ENCODE data around the gene CCM2.
"Not testable (repeated sequence)": the region's sequence is repeated elsewhere in the genome, so short reads cannot be mapped to it uniquely, and the experiment has no call there.

Gene CCM2

GRCh38 chr7:45106820-45107219, 106.8 kb downstream of the CCM2 start:
- no peak for DNase-seq

DNA sequence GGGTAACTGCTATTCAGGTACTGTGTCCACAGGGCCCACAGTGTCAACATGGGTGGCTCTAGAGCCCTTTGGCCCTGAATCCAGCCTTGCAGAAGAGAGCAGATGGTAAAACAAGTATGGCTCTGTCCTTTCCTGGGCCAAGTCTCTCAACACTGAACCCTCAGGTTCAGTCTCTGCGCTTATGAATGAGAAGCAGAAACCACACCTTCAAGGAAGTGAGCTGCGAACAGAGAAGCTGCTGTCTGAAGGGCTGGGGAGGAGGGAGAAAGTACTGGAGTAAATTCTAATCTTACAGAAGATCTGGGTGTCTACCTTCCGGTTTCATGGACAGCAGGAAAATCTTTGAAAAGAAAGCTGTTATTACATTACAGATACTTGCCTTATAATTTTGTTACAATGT, 107.4 kb downstream of the CCM2 start:
- DNase-seq: no peak

DNA sequence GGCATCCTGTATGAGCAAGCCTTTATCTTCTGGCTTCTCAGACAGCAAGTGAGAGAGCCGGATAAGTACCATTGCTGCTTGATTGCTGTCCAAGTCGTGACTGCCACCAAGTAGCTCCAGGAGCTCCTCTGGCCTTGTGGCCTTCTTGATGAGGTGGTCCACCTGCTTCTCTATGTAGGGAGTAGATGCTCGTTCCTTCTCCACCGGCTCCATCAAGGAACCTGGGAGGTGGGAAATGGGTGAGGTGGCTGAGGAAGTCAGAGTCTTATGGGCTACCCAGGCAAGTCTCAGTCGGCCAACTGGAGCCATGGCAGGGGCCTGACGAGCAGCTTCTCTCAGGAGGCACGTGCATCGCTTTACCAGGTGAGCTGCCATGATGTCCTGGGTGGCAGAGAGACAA, 108.9 kb downstream of the CCM2 start:
- no peak for DNase-seq

- peak; percentile 93 for DNase-seq
Measured at GRCh38 chr7:45111298-45112223, 111.6 kb downstream of the CCM2 start, which contains the start of gene TBRG4. Gene TBRG4, minus strand, starts transcription at chr7:45111697. Its CDS starts 2,460 bp downstream, at chr7:45109237.

DNA sequence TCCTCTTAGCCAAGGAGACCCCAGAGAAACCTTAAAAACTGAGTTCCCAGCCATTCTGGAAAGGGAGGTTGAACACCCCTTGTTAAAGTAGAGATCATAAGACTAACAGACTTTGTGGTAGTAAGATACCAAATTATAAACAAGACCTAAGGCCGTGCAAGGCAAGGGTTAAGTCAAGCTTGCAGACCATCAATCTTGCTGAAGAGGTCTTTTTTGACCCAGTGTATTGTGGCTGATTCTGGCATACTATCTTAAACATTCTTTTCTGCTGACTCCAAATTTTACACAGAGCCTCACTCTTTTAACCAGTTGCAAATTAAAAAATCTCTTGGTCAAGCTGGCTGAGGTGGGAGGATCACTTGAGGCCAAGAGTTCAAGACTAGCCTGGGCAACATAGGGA, 112.6 kb downstream of the CCM2 start:
- peak; percentile 20 for DNase-seq

DNA sequence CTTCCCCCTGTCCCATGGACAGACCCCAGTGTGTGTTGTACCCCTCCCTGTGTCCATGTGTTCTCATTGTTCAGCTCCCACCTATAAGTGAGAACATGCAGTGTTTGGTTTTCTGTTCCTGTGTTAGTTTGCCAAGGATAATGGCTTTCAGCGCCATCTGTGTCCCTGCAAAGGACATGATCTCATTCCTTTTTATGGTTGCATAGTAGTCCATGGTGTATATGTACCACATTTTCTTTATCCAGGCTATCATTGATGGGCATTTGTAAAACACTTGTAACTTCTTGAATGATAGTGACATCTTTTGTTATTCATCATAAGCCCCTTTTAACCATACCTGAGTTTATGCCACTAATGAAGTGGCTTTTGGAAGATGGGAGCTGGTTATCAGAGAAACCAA, 114.3 kb downstream of the CCM2 start:
- not testable (repeated sequence) for DNase-seq

GRCh38 chr7:45114926-45115325, 114.9 kb downstream of the CCM2 start:
- no peak for DNase-seq

GRCh38 chr7:45116048-45116447, 116.0 kb downstream of the CCM2 start:
- no peak for DNase-seq

- no peak for DNase-seq
Measured at GRCh38 chr7:45117582-45117981, 117.6 kb downstream of the CCM2 start.

DNA sequence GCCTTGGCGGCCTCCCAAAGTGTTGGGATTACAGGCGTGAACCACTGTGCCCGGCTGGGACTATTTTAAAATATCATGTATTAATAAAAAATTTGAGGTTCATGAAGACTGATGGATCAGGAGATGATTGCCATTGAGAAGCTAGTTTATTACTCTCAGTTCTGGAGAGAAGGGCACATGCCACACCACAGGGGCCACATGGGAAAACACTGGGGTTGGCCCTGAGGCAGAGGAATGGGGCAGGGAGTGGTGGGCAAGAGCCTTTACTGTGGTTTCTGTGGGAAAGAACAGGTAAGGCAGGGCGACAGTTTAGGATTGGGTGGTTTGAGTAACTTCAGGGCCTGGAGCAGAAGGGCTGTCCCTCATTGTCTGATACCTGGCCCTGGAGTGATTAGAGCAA, 118.3 kb downstream of the CCM2 start:
- no peak for DNase-seq

- DNase-seq: no peak
Measured at GRCh38 chr7:45118889-45119331, 118.9 kb downstream of the CCM2 start.

GRCh38 chr7:45119550-45119949, 119.5 kb downstream of the CCM2 start:
- DNase-seq: no peak

DNA sequence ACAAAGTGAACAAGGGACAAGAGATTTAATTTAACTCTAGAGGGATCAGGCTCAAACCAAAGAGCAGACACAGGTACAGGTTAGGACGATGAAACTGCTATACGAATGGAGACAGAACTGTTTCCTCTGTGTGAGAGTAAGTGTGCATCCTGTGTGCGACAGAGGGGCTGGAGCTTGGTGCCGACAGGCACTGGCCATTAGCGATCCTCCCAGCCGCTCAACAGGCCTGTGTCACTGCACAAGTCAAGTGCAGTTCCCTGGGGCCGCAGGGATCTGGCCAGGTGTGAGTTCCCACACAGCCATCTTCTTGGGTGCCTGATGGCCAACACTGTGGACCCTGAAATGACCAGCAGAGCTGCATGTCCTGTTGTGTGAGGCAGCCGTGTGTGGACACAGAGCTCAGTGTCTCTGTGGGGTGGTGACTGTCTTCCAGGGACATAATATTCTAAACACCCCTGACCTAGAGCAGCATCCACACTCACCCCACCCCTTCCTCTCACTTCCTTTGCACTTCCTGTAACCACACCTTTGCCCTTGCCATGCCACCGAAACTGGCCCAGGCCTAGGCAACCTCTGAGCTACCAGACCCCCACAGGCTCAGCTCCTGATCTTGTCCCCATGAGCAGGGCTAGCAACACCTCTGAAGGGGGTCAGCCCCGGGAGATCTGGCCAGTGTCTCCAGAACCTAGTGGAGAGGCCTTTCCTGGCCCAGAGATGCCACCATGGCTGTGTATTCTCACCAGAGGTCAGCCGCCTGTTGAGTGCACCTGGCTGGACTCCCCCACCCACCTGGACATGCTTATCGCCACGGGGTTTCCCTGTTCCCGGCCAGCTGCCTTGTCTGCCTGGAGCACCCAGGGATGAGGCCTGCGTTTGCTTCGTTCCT, 123.2 kb downstream of the CCM2 start:
- no peak for DNase-seq

GRCh38 chr7:45123913-45124710, 124.1 kb downstream of the CCM2 start:
- no peak for DNase-seq

GRCh38 chr7:45125193-45125904, 125.3 kb downstream of the CCM2 start:
- DNase-seq: no peak
